Activated naive CD8-positive, alpha-beta T cell treated with anti-CD3 and anti-CD28 coated beads, Interleukin-2, amount 50 U/mL, for 24 hours (primary cell): ENCODE measurements around the gene DSG3.
"Not testable (repeated sequence)": the region's sequence is repeated elsewhere in the genome, so short reads cannot be mapped to it uniquely, and the experiment has no call there.

Experiments
- ATAC-seq: fragments of 150-1000 bp; cut with Tn5 transposase; one replicate; pipeline ENCODE4 v1.10.0; 2021
- DNase-seq: peaks from one replicate; pipeline ENCODE4 v3.0.0; 2021
- H3K27ac Mint-ChIP-seq: one replicate; pipeline ENCODE4 v1.8.0; 2021; ENCODE audit warnings: mild to moderate bottlenecking, mixed read lengths
- H3K27me3 Mint-ChIP-seq: one replicate; pipeline ENCODE4 v1.8.0; 2021; ENCODE audit warnings: mixed read lengths
- H3K36me3 Mint-ChIP-seq: one replicate; pipeline ENCODE4 v1.8.0; 2021; ENCODE audit warnings: low read depth, mixed read lengths
- H3K4me1 Mint-ChIP-seq: one replicate; pipeline ENCODE4 v1.8.0; 2021; ENCODE audit warnings: mixed read lengths
- H3K4me3 Mint-ChIP-seq: one replicate; pipeline ENCODE4 v1.8.0; 2021; ENCODE audit warnings: mild to moderate bottlenecking, moderate library complexity, mixed read lengths
- H3K9me3 Mint-ChIP-seq: one replicate; pipeline ENCODE4 v1.8.0; 2021; ENCODE audit warnings: mixed read lengths

DSG3 gene

GRCh38 chr18:31492671-31493070 lies 45.1 kb downstream of the DSG3 start:
- Mint-ChIP-seq H3K4me1 (no peaks in the 10 kb centered on the region), H3K27me3 (peaks cover 11% of the 10 kb centered on the region), H3K36me3 (no peaks in the 10 kb centered on the region), H3K27ac (no peak overlapping the region), H3K4me3 (no peak overlapping the region), H3K9me3 (no peaks in the 10 kb centered on the region)
- ATAC-seq (no peak), DNase-seq (no peak)

GRCh38 chr18:31493171-31493570 lies 45.6 kb downstream of the DSG3 start:
- ATAC-seq: no peak
- no peak for DNase-seq
- Mint-ChIP-seq H3K36me3 (no peaks in the 10 kb centered on the region), H3K4me1 (no peaks in the 10 kb centered on the region), H3K9me3 (no peaks in the 10 kb centered on the region), H3K27me3 (peaks cover 11% of the 10 kb centered on the region), H3K4me3 (no peak overlapping the region), H3K27ac (no peak overlapping the region)

- Mint-ChIP-seq H3K9me3 (no peaks in the 10 kb centered on the region), H3K4me3 (no peak overlapping the region), H3K27me3 (peaks cover 16% of the 10 kb centered on the region), H3K36me3 (no peaks in the 10 kb centered on the region), H3K4me1 (peaks cover 4% of the 10 kb centered on the region), H3K27ac (no peak overlapping the region)
- ATAC-seq (no peak), DNase-seq (no peak)
These were observed 46.4 kb downstream of the DSG3 start for GRCh38 chr18:31493941-31494340.

GRCh38 chr18:31494705-31495244 lies 47.2 kb downstream of the DSG3 start:
- not testable (repeated sequence) for ATAC-seq, H3K4me3 Mint-ChIP-seq, H3K4me1 Mint-ChIP-seq, H3K27ac Mint-ChIP-seq, DNase-seq, H3K36me3 Mint-ChIP-seq, H3K9me3 Mint-ChIP-seq
- peaks cover 23% of the 10 kb centered on the region for H3K27me3 Mint-ChIP-seq

- Mint-ChIP-seq H3K27ac (no peak overlapping the region), H3K36me3 (no peaks in the 10 kb centered on the region), H3K9me3 (no peaks in the 10 kb centered on the region), H3K4me1 (peaks cover 7% of the 10 kb centered on the region), H3K4me3 (peak overlapping the region; percentile 42), H3K27me3 (peaks cover 31% of the 10 kb centered on the region)
- ATAC-seq (peak; percentile 33), DNase-seq (no peak)
These were observed 49.9 kb downstream of the DSG3 start for GRCh38 chr18:31497404-31497835.

- Mint-ChIP-seq H3K27ac (peak within 1 kb of the TSS; percentile 18), H3K4me1 (peaks cover 7% of the 10 kb centered on the region), H3K4me3 (peak within 1 kb of the TSS; percentile 69), H3K9me3 (no peaks in the 10 kb centered on the region), H3K36me3 (no peaks in the 10 kb centered on the region), H3K27me3 (peaks cover 31% of the 10 kb centered on the region)
- peak; percentile 23 for DNase-seq
- ATAC-seq: peak; percentile 72
These were observed 50.5 kb downstream of the DSG3 start, which contains the start of gene DSG2 for GRCh38 chr18:31497836-31498573. Gene DSG2 (plus strand): TSS chr18:31498177. CDS start chr18:31498252, 75 bp downstream.

GRCh38 chr18:31498574-31499524 lies 51.3 kb downstream of the DSG3 start:
- Mint-ChIP-seq H3K27ac (peak overlapping the region; percentile 18), H3K9me3 (no peaks in the 10 kb centered on the region), H3K4me1 (peaks cover 7% of the 10 kb centered on the region), H3K4me3 (peak overlapping the region; percentile 69), H3K27me3 (peaks cover 31% of the 10 kb centered on the region), H3K36me3 (no peaks in the 10 kb centered on the region)
- ATAC-seq (no peak), DNase-seq (no peak)

- Mint-ChIP-seq H3K4me3 (no peak overlapping the region), H3K27ac (no peak overlapping the region), H3K4me1 (peaks cover 7% of the 10 kb centered on the region), H3K27me3 (peaks cover 31% of the 10 kb centered on the region), H3K36me3 (no peaks in the 10 kb centered on the region), H3K9me3 (no peaks in the 10 kb centered on the region)
- ATAC-seq: no peak
- no peak for DNase-seq
These were observed 52.6 kb downstream of the DSG3 start for GRCh38 chr18:31500051-31500688.

GRCh38 chr18:31503011-31503410 lies 55.5 kb downstream of the DSG3 start:
- Mint-ChIP-seq H3K36me3 (no peaks in the 10 kb centered on the region), H3K9me3 (no peaks in the 10 kb centered on the region), H3K27ac (no peak overlapping the region), H3K4me1 (peaks cover 7% of the 10 kb centered on the region), H3K27me3 (peaks cover 22% of the 10 kb centered on the region), H3K4me3 (no peak overlapping the region)
- ATAC-seq (no peak), DNase-seq (no peak)

- Mint-ChIP-seq H3K9me3 (no peaks in the 10 kb centered on the region), H3K27ac (no peak overlapping the region), H3K4me3 (no peak overlapping the region), H3K27me3 (peaks cover 13% of the 10 kb centered on the region), H3K36me3 (no peaks in the 10 kb centered on the region), H3K4me1 (no peaks in the 10 kb centered on the region)
- DNase-seq: no peak
- no peak for ATAC-seq
These were observed 57.1 kb downstream of the DSG3 start for GRCh38 chr18:31504455-31505147.

- DNase-seq (no peak), ATAC-seq (no peak)
- no peak overlapping the region for H3K4me3 Mint-ChIP-seq
- no peaks in the 10 kb centered on the region for H3K4me1 Mint-ChIP-seq
- H3K27me3 Mint-ChIP-seq: peaks cover 9% of the 10 kb centered on the region
- H3K9me3 Mint-ChIP-seq: no peaks in the 10 kb centered on the region
- no peaks in the 10 kb centered on the region for H3K36me3 Mint-ChIP-seq
- H3K27ac Mint-ChIP-seq: no peak overlapping the region
These were observed 57.6 kb downstream of the DSG3 start for GRCh38 chr18:31505156-31505555.

GRCh38 chr18:31506024-31506742 lies 58.6 kb downstream of the DSG3 start:
- Mint-ChIP-seq H3K4me3 (no peak overlapping the region), H3K27ac (no peak overlapping the region), H3K4me1 (no peaks in the 10 kb centered on the region), H3K9me3 (no peaks in the 10 kb centered on the region), H3K36me3 (no peaks in the 10 kb centered on the region), H3K27me3 (peaks cover 4% of the 10 kb centered on the region)
- no peak for ATAC-seq
- DNase-seq: no peak

GRCh38 chr18:31507124-31507523 lies 59.6 kb downstream of the DSG3 start:
- not testable (repeated sequence) for DNase-seq, H3K4me3 Mint-ChIP-seq, ATAC-seq, H3K27me3 Mint-ChIP-seq, H3K9me3 Mint-ChIP-seq, H3K36me3 Mint-ChIP-seq, H3K27ac Mint-ChIP-seq, H3K4me1 Mint-ChIP-seq
